ENCODE measurements around the gene SIGLEC9.

The SIGLEC9 gene

DNA sequence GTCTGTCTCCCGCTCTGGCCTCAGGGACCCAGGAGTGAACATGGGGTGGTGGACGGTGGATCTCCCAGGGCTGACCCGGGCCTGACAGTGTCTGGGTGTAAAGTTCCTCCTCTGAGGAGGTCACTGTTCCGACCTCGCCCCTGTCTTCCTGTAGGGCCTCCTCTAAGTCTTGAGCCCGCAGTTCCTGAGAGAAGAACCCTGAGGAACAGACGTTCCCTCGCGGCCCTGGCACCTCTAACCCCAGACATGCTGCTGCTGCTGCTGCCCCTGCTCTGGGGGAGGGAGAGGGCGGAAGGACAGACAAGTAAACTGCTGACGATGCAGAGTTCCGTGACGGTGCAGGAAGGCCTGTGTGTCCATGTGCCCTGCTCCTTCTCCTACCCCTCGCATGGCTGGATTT lies at the start of gene SIGLEC9:
Gene SIGLEC9 (plus strand): TSS at position 178 of the 400 bp plus-strand sequence. CDS start 69 bp downstream, at position 247.
- Histone ChIP-seq H3K9me3 (ENCODE audit: low read length) (no peaks in the 10 kb centered on the region), H2AFZ (ENCODE audit: low read depth, low read length) (no peak within 1 kb of the TSS), H3K4me3 (ENCODE audit: low read length) (no peak within 1 kb of the TSS), H3K36me3 (ENCODE audit: insufficient read depth, low read length) (no peaks in the 10 kb centered on the region), H3K4me1 (ENCODE audit: insufficient read depth, low read length) (no peaks in the 10 kb centered on the region), H3K27me3 (ENCODE audit: insufficient read depth, low read length) (peaks cover 26% of the 10 kb centered on the region)

DNA sequence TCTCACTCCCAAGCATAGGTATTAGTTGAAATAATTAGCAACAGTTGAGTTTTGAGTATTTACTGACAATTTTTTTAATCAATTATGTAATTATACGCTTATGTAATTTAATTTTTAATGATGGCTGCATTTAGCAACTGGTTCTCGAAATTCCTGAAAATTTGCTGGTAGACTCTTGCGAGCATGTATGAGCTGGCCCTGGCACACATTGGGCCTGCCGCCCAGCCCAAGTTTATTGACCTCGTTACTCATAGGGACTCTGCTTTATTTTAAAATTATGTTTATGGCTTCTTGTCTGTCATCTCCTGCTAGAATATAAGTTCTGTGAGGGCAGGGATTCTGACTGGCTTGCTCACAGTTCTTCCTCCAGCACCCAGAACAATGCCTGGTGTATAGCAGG lies 48.7 kb upstream of the SIGLEC9 start:
- Histone ChIP-seq H3K27me3 (ENCODE audit: insufficient read depth, low read length) (no peaks in the 10 kb centered on the region), H2AFZ (ENCODE audit: low read depth, low read length) (no peak overlapping the region), H3K9me3 (ENCODE audit: low read length) (no peaks in the 10 kb centered on the region), H3K4me3 (ENCODE audit: low read length) (no peak overlapping the region), H3K36me3 (ENCODE audit: insufficient read depth, low read length) (no peaks in the 10 kb centered on the region), H3K4me1 (ENCODE audit: insufficient read depth, low read length) (no peaks in the 10 kb centered on the region)

DNA sequence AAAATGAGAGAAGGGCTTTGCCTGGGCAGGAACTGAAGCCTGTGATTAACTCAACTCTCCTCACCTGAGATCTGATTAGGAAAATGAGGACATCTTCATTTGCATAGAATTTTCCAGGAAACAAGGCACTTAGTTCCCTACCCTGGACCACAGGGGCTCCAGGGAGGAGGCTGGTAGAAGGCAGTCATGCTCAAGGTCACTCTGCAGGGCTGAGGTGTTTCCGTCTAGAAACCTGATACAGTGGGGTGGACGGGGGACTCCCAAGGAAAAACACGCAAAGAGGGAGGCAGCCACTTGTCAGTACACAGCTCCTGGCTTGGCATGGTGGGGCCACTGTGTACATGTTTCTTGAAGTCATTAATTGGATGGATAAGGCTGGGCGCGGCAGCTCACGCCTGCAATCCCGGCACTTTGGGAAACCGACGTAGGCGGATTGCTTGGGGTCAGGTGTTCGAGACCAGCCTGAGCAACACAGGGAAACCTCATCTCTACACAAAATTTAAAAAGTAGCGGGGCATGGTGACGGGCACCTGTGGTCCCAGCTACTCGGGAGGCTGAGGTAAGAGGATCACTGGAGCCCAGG lies 48.0 kb upstream of the SIGLEC9 start:
- Histone ChIP-seq H3K27me3 (ENCODE audit: insufficient read depth, low read length) (peaks cover 2% of the 10 kb centered on the region), H3K4me3 (ENCODE audit: low read length) (no peak overlapping the region), H2AFZ (ENCODE audit: low read depth, low read length) (no peak overlapping the region)

DNA sequence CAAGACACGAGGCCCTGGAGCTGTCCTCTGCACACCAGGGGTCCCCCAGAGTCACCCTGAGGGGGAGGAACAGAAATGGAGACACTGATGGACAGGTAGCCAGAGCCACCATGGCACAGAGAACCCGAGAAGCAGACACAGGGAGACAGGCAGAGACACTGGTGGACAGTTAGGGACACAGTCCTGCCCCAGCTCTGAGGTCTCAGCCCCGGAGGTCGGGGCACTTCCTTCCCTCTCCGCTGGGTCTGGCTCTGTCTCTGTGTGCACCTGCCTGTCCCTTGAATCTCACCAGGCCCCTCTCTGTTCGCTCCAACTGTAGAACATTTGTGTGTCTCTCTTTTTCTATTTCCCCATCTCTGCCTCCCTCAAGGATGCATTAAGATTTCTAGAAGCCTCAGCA lies 46.6 kb upstream of the SIGLEC9 start:
- H3K4me1 ChIP-seq (ENCODE audit: insufficient read depth, low read length), result no peaks in the 10 kb centered on the region
- H2AFZ ChIP-seq (ENCODE audit: low read depth, low read length), result no peak overlapping the region
- no peaks in the 10 kb centered on the region for H3K9me3 ChIP-seq (ENCODE audit: low read length)
- peaks cover 14% of the 10 kb centered on the region for H3K27me3 ChIP-seq (ENCODE audit: insufficient read depth, low read length)
- no peaks in the 10 kb centered on the region for H3K36me3 ChIP-seq (ENCODE audit: insufficient read depth, low read length)
- H3K4me3 ChIP-seq (ENCODE audit: low read length), result no peak overlapping the region

More for the DNA sequence above, 48.0 kb upstream of the SIGLEC9 start:
- H3K4me1 ChIP-seq (ENCODE audit: insufficient read depth, low read length), result no peaks in the 10 kb centered on the region
- no peaks in the 10 kb centered on the region for H3K9me3 ChIP-seq (ENCODE audit: low read length)
- no peaks in the 10 kb centered on the region for H3K36me3 ChIP-seq (ENCODE audit: insufficient read depth, low read length)

DNA sequence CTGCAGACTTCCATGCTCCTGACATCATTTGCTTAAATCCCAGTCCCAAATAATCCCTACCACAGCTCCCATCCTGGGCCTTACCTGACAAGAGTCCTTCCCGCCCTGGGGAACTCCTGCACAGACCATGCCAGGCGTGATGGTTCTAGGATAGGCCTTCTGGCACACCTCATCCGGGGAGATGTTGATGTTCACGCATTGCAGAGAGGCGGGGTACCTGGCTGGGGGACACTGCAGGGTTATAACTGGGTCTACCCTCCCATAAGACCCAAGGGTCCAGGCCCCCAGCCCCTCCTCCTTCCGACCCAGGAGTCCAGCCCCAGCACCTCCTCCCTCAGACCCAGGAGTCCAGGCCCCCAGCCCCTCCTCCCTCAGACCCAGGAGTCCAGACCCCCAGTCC lies 46.0 kb upstream of the SIGLEC9 start:
- no peaks in the 10 kb centered on the region for H3K9me3 ChIP-seq (ENCODE audit: low read length)
- H3K4me3 ChIP-seq (ENCODE audit: low read length), result no peak overlapping the region
- no peak overlapping the region for H2AFZ ChIP-seq (ENCODE audit: low read depth, low read length)
- H3K27me3 ChIP-seq (ENCODE audit: insufficient read depth, low read length), result peaks cover 21% of the 10 kb centered on the region
- H3K4me1 ChIP-seq (ENCODE audit: insufficient read depth, low read length), result no peaks in the 10 kb centered on the region
- no peaks in the 10 kb centered on the region for H3K36me3 ChIP-seq (ENCODE audit: insufficient read depth, low read length)

DNA sequence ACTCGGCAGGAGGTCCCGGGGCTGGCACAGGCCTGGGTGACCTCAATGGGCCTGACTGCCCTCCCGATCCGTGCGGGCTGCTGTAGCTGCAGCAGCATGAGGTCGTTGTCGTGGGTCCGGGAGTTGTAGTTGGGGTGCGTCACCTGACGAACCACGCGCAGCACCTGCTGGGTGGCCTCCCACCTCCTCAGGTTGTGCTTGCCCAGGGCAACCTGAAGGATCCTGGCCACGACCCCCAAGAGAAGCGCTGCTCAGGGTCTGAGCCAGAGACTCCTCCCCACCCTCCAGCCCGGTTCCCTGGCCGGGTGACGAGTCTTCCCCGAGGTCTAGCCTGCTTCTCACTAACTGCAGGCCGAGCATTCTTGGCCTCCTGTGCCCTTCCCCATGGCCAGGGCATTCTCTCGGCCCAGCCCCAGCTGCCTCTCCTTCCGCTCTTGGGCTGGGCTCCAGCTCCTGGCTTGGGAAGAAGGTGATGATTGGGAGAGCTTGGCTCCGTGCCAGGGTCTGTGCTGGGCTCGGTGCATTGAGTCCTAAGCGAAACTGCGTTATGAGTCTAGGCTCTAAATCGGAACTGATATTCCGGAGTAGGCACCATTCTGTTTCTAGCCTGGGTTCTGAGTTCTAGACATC lies 45.1 kb upstream of the SIGLEC9 start:
- Histone ChIP-seq H3K9me3 (ENCODE audit: low read length) (no peaks in the 10 kb centered on the region), H3K4me3 (ENCODE audit: low read length) (no peak overlapping the region), H3K4me1 (ENCODE audit: insufficient read depth, low read length) (no peaks in the 10 kb centered on the region), H2AFZ (ENCODE audit: low read depth, low read length) (no peak overlapping the region), H3K27me3 (ENCODE audit: insufficient read depth, low read length) (peaks cover 29% of the 10 kb centered on the region), H3K36me3 (ENCODE audit: insufficient read depth, low read length) (no peaks in the 10 kb centered on the region)

DNA sequence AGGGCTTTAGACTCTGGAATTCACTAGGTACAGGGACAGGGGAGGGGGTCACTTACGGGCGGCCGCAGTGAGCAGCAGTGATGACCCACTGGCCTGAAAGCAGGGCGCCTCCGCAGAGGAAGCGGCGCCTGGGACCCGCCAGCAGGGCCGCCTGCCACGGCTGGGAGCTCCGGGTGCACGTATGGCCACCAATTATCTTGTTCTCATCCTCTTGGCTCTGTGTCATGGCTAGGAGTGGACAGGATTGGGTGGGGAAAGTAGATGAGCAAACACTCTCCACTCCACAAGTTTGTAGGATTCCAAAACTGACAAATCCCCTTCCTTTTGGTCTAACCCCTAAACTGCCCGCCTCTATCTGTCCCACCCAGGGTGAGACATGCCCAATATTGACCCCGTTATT lies 43.2 kb upstream of the SIGLEC9 start:
- Histone ChIP-seq H3K4me1 (ENCODE audit: insufficient read depth, low read length) (no peaks in the 10 kb centered on the region), H3K27me3 (ENCODE audit: insufficient read depth, low read length) (peaks cover 34% of the 10 kb centered on the region), H3K36me3 (ENCODE audit: insufficient read depth, low read length) (no peaks in the 10 kb centered on the region), H2AFZ (ENCODE audit: low read depth, low read length) (no peak overlapping the region), H3K9me3 (ENCODE audit: low read length) (no peaks in the 10 kb centered on the region), H3K4me3 (ENCODE audit: low read length) (no peak overlapping the region)

DNA sequence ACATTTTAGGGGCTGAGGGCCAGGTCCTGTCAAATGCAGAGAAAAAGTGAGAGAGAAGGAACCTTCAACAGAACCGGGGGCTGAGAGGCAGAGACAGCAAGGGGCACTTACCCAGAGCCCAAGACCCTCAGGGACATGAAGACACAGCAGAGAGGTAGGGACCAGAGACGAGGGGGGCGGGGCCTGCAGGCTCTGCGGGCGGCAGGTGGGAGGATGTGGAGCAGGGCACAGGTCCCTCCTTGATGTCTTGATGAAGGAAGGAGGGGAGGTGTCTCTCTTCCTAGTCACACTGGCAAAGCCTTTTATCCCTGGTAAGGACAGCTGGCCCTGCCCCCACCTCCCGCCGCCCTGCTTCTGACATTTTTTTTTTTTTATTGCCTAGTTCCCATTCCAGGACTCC lies 42.1 kb upstream of the SIGLEC9 start, which contains the start of gene KLK14:
Gene KLK14 (minus strand): TSS at position 277 of the 400 bp plus-strand sequence. CDS start 273 bp downstream, at position 4.
- Histone ChIP-seq H3K4me1 (ENCODE audit: insufficient read depth, low read length) (no peaks in the 10 kb centered on the region), H2AFZ (ENCODE audit: low read depth, low read length) (no peak within 1 kb of the TSS), H3K9me3 (ENCODE audit: low read length) (no peaks in the 10 kb centered on the region), H3K27me3 (ENCODE audit: insufficient read depth, low read length) (peaks cover 36% of the 10 kb centered on the region), H3K4me3 (ENCODE audit: low read length) (no peak within 1 kb of the TSS), H3K36me3 (ENCODE audit: insufficient read depth, low read length) (no peaks in the 10 kb centered on the region)

DNA sequence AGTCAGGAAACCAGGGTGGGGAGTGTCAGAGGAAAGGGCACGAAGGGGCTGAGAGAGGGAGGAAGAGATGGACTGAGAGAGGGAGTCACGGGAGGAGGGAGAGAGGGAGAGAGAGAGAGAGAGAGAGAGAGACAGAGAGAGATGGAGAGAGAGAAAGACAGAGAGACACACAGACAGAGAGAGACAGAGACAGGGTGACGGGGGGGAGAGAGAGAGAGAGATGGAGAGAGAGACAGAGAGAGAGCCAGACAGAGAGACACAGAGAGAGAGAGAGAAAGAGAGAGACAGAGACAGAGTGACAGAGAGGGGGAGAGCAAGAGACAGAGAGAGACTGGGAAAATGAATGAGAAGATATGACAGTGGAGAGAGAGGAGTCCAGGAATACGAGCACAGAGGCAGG lies 41.5 kb upstream of the SIGLEC9 start:
- no peak overlapping the region for H2AFZ ChIP-seq (ENCODE audit: low read depth, low read length)

DNA sequence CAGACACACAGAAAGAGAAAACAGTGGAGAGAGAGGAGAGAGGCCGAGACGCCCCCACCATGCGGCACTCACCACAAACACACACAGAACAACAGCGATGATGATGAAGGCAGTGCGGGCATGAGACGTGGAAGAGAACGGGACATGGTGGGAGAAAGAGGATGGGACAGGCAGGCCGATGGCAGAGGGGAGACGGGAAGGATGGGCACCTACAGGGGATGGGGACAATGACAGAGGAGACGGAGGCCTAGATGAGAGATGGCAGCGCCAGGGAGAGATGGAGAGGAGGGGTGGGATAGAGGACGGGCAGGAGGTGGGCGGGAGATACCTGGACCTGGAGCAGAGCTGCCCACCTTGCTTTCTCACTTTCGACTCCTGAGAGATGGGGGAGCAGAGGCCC lies 40.9 kb upstream of the SIGLEC9 start:
- Histone ChIP-seq H2AFZ (ENCODE audit: low read depth, low read length) (no peak overlapping the region), H3K27me3 (ENCODE audit: insufficient read depth, low read length) (peaks cover 36% of the 10 kb centered on the region), H3K4me1 (ENCODE audit: insufficient read depth, low read length) (no peaks in the 10 kb centered on the region), H3K36me3 (ENCODE audit: insufficient read depth, low read length) (no peaks in the 10 kb centered on the region), H3K4me3 (ENCODE audit: low read length) (no peak overlapping the region), H3K9me3 (ENCODE audit: low read length) (no peaks in the 10 kb centered on the region)

More for the DNA sequence above, 41.5 kb upstream of the SIGLEC9 start:
- Histone ChIP-seq H3K4me1 (ENCODE audit: insufficient read depth, low read length) (no peaks in the 10 kb centered on the region), H3K27me3 (ENCODE audit: insufficient read depth, low read length) (peaks cover 36% of the 10 kb centered on the region), H3K4me3 (ENCODE audit: low read length) (no peak overlapping the region), H3K36me3 (ENCODE audit: insufficient read depth, low read length) (no peaks in the 10 kb centered on the region), H3K9me3 (ENCODE audit: low read length) (no peaks in the 10 kb centered on the region)

DNA sequence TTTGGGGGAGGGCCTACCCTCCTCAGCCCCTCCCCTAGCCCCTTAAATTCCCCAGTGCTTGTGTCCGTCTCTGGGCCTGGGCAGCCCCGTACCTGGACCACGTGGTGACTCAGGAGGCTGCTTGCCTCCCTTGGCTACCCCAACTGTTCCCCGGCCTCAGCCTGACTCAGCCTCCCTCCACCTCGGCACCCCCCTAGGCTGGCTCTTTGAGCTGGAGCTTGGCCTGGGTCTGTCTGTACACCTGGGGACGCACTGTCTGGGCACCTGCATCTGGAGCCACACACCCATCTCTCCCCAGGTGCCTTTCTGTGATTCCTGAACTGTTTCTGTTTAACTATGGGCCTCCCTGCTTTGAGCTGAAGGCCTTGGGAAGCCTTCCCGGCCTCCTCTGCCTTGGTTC lies 40.2 kb upstream of the SIGLEC9 start:
- no peak overlapping the region for H2AFZ ChIP-seq (ENCODE audit: low read depth, low read length)

DNA sequence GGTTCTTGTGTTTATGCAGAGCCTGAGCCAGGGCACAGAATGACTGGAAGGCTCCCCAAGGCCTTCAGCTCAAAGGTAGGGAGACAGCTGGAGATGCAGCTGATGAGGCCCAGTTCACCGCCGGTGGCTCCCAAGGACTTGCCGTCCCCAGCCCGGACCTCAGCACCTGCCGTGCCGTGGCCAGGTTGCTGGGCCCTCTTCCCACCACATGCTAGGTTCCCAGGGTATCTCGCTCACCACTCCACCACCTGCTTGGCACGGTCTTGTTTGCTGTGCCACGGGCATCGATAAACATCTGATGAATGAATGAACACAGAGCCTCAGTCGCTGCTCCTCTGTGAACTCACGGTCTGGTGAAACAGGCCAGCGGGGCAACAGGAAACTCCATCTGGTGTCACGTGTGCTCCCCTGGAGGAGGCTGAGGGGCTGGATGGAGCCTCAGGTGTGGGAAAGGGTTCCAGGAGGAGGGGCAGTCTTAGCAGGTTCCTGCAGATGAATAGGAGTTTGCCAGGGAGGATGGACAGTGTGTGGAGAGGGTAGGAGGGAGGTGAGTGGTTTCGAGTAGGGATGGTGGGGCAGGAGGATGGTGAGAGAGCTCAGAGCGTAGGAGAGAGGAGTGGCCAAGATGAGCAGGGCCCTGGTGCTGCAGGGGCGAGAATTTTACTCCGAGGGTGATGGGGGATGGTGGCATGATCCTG lies 38.4 kb upstream of the SIGLEC9 start:
- no peaks in the 10 kb centered on the region for H3K9me3 ChIP-seq (ENCODE audit: low read length)
- H3K27me3 ChIP-seq (ENCODE audit: insufficient read depth, low read length), result peaks cover 36% of the 10 kb centered on the region
- no peak overlapping the region for H2AFZ ChIP-seq (ENCODE audit: low read depth, low read length)
- no peak overlapping the region for H3K4me3 ChIP-seq (ENCODE audit: low read length)
- no peaks in the 10 kb centered on the region for H3K36me3 ChIP-seq (ENCODE audit: insufficient read depth, low read length)
- no peaks in the 10 kb centered on the region for H3K4me1 ChIP-seq (ENCODE audit: insufficient read depth, low read length)

More for the DNA sequence above, 40.2 kb upstream of the SIGLEC9 start:
- no peaks in the 10 kb centered on the region for H3K36me3 ChIP-seq (ENCODE audit: insufficient read depth, low read length)
- H3K27me3 ChIP-seq (ENCODE audit: insufficient read depth, low read length), result peaks cover 36% of the 10 kb centered on the region
- no peaks in the 10 kb centered on the region for H3K9me3 ChIP-seq (ENCODE audit: low read length)
- H3K4me3 ChIP-seq (ENCODE audit: low read length), result no peak overlapping the region
- H3K4me1 ChIP-seq (ENCODE audit: insufficient read depth, low read length), result no peaks in the 10 kb centered on the region

DNA sequence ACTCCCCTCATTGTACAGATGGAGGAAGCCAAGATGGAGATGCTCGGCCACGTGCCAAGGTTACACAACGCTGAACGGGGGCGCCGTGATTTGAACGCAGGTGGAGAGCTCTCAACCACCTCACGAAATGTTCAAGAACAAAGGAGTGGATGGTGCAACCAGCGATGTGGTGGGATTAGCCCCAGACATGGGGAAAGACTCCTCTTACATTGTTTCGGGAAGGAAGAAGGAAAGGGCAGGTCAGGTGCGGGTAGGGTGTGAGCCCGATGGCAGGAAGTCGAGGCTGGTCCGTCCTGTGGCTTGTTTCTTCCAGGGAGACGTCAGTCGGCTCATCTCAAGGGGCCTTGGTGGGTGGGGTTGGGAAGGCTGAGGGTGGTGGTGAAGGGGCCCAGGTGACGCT lies 34.9 kb upstream of the SIGLEC9 start:
- Histone ChIP-seq H3K36me3 (ENCODE audit: insufficient read depth, low read length) (no peaks in the 10 kb centered on the region), H3K4me1 (ENCODE audit: insufficient read depth, low read length) (no peaks in the 10 kb centered on the region), H3K9me3 (ENCODE audit: low read length) (no peaks in the 10 kb centered on the region), H3K4me3 (ENCODE audit: low read length) (no peak overlapping the region), H2AFZ (ENCODE audit: low read depth, low read length) (no peak overlapping the region), H3K27me3 (ENCODE audit: insufficient read depth, low read length) (peaks cover 6% of the 10 kb centered on the region)
